Measurements from ENCODE around the gene APPL2.

Gene APPL2

DNA sequence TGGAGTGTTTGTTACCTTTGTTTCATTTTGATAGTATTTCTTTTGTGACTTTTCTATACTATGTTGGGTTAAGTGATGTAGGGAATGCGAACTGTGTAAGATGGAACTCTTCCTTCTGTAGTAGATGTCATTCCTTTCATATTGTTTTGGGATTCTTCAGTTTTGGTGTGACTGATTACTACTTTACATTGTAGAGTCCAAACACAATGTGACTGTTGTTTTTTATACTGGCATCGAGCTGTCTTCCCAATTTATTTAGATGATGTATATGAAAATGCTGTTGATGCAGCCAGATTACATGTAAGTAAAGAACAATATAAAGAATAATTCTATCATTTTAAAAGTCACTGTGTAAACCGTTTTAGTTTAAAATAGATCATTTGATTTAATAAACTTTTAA, 93.7 kb downstream of the APPL2 start:
- peak; percentile 54 for FAIRE-seq

DNA sequence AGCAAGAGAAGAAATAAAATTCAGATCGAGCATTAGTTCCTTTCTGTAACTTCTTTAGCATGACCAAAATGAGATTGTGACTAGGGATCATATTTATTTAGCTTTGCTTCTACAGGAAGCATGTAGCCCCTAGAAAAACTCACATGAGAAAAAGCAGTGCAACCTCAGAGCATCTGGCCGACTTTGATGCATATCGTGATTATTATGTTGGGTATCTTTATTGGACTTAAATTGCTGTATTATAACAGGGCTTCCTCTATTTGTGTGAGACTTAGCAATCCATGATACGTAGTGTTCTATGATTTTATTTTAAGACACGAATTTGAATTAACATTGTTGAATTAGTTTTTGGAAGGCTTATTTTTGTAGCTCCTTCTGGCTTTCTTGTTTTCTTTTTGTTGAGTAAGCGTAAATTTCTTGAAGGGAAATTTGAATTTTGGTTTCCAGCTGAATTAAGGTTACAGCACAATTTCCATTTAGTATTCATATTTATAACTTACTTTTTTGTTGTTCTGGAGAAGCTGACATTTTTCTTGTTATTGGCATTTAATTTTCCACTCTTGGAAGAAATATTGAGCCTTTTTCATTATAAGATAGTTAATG, 94.6 kb downstream of the APPL2 start:
- FAIRE-seq (no peak), DNase-seq (ENCODE audit: insufficient read length, low spot score) (no peak)

More for the DNA sequence above, 93.7 kb downstream of the APPL2 start:
- DNase-seq (ENCODE audit: insufficient read length, low spot score) = no peak

DNA sequence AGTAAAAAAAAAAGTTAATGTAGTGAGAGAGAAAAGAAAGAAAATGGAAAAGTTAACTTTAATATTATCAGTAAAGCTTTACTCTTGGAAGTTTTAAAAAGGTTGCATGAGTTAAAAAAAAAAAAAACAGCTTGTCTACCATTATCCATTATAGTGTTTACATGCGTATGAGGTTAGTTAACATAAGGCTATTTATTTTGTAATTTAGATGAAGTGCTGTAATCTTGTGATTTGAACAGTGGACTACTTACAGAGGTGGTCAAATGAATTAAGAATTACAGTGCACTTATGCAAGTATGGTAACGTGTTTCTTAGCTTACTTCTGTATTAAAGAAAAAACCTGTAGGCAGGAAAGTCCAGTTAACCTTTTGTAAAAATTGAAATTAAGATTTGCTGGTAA, 97.7 kb downstream of the APPL2 start:
- DNase-seq (ENCODE audit: insufficient read length, low spot score) = no peak
- FAIRE-seq = peak; percentile 26

Measured in GM19239 (cell line).